ENCODE results near the gene TSPAN5.

Gene TSPAN5

GRCh38 chr4:98673978-98674377 lies 15.6 kb upstream of the TSPAN5 start:
- no peak for DNase-seq (ENCODE audit: low read depth in 4 of 4, low spot score in 1 of 4)

GRCh38 chr4:98673288-98673644 lies 14.9 kb upstream of the TSPAN5 start:
- no peak for DNase-seq (ENCODE audit: low read depth in 4 of 4, low spot score in 1 of 4)

- no peak for DNase-seq (ENCODE audit: low read depth in 4 of 4, low spot score in 1 of 4)
Measured at GRCh38 chr4:98672583-98673287, 14.3 kb upstream of the TSPAN5 start.

- DNase-seq (ENCODE audit: low read depth in 4 of 4, low spot score in 1 of 4) = no peak
Measured at GRCh38 chr4:98671131-98671530, 12.7 kb upstream of the TSPAN5 start.

GRCh38 chr4:98670186-98670585 lies 11.8 kb upstream of the TSPAN5 start:
- no peak for DNase-seq (ENCODE audit: low read depth in 4 of 4, low spot score in 1 of 4)

GRCh38 chr4:98669577-98669976 lies 11.2 kb upstream of the TSPAN5 start:
- no peak for DNase-seq (ENCODE audit: low read depth in 4 of 4, low spot score in 1 of 4)

GRCh38 chr4:98664959-98665358 lies 6.5 kb upstream of the TSPAN5 start:
- DNase-seq (ENCODE audit: low read depth in 4 of 4, low spot score in 1 of 4) = no peak

GRCh38 chr4:98663226-98664006 lies 5.0 kb upstream of the TSPAN5 start:
- peak in 3 of 4 experiments; percentile 34 to 64 (median 59) for DNase-seq (ENCODE audit: low read depth in 4 of 4, low spot score in 1 of 4)

GRCh38 chr4:98662626-98663225 lies 4.3 kb upstream of the TSPAN5 start:
- DNase-seq (ENCODE audit: low read depth in 4 of 4, low spot score in 1 of 4) = peak in 2 of 4 experiments; percentile 7 to 16

GRCh38 chr4:98662055-98662453 lies 3.6 kb upstream of the TSPAN5 start:
- DNase-seq (ENCODE audit: low read depth in 4 of 4, low spot score in 1 of 4) = no peak

GRCh38 chr4:98661371-98662054 lies 3.1 kb upstream of the TSPAN5 start:
- DNase-seq (ENCODE audit: low read depth in 4 of 4, low spot score in 1 of 4) = no peak

GRCh38 chr4:98659741-98660462 lies 1.5 kb upstream of the TSPAN5 start:
- DNase-seq (ENCODE audit: low read depth in 4 of 4, low spot score in 1 of 4) = no peak

GRCh38 chr4:98659106-98659592 lies 738 bp upstream of the TSPAN5 start:
- DNase-seq (ENCODE audit: low read depth in 4 of 4, low spot score in 1 of 4) = no peak

- DNase-seq (ENCODE audit: low read depth in 4 of 4, low spot score in 1 of 4) = peak in 2 of 4 experiments; percentile 9 to 20
Measured at GRCh38 chr4:98657531-98658286, 702 bp downstream of the TSPAN5 start.

GRCh38 chr4:98656886-98657285 lies 1.5 kb downstream of the TSPAN5 start:
- no peak for DNase-seq (ENCODE audit: low read depth in 4 of 4, low spot score in 1 of 4)

- DNase-seq (ENCODE audit: low read depth in 4 of 4, low spot score in 1 of 4) = no peak
Measured at GRCh38 chr4:98656443-98656842, 2.0 kb downstream of the TSPAN5 start.

GRCh38 chr4:98653890-98654867 lies 4.2 kb downstream of the TSPAN5 start:
- no peak for DNase-seq (ENCODE audit: low read depth in 4 of 4, low spot score in 1 of 4)

- DNase-seq (ENCODE audit: low read depth in 4 of 4, low spot score in 1 of 4) = no peak
Measured at GRCh38 chr4:98652996-98653395, 5.4 kb downstream of the TSPAN5 start.

GRCh38 chr4:98648602-98649001 lies 9.8 kb downstream of the TSPAN5 start:
- DNase-seq (ENCODE audit: low read depth in 4 of 4, low spot score in 1 of 4) = no peak
